Stomach (tissue), 4 donors: ENCODE results near the gene MAP2K2.

Source experiments
- EP300 ChIP-seq: sonication (generic); formaldehyde crosslinking; IDR thresholded peaks from one replicate; pipeline ENCODE4 v1.6.1; 2017; ENCODE audit warnings: antibody characterized with exemption
- POLR2A ChIP-seq, 4 donors: fragments of 450-650 bp; IDR thresholded peaks; one replicate each; pipeline ENCODE4 v1.6.1; 2016; ENCODE audit warnings: antibody characterized with exemption in 4 of 4, control low read depth in 2 of 4, mild to moderate bottlenecking in 1 of 4, moderate library complexity in 1 of 4
- TF ChIP-seq, protein P1 (sequence below), 7 experiments: fragments of 450-650 bp in 4 of 7; fragments of 200-600 bp in 3 of 7; sonication (generic) in 3 of 7; IDR thresholded peaks; one replicate each; pipeline ENCODE4 v1.5.1; 2016 to 2019; ENCODE audit warnings: antibody characterized with exemption in 7 of 7, control low read depth in 2 of 7, mild to moderate bottlenecking in 1 of 7

DNA sequence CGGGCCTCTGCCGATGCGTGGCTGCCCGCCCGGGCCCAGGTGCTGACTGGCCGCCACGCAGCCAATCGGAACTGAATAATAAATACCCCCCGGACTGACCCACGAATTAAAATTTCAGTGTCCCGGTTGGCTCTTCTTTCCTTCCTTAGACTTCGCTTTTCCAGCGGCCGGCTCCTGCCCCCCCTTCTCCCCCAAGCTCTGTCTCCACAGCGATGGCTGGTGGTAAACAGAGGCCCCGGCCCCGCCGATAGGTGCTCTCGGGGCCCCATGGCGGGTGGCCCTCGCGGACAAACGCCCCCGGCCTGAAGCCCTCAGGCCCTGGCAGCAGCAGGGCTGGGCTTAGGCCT, 59.8 kb downstream of the MAP2K2 start:
- TF ChIP-seq, protein P1, sequence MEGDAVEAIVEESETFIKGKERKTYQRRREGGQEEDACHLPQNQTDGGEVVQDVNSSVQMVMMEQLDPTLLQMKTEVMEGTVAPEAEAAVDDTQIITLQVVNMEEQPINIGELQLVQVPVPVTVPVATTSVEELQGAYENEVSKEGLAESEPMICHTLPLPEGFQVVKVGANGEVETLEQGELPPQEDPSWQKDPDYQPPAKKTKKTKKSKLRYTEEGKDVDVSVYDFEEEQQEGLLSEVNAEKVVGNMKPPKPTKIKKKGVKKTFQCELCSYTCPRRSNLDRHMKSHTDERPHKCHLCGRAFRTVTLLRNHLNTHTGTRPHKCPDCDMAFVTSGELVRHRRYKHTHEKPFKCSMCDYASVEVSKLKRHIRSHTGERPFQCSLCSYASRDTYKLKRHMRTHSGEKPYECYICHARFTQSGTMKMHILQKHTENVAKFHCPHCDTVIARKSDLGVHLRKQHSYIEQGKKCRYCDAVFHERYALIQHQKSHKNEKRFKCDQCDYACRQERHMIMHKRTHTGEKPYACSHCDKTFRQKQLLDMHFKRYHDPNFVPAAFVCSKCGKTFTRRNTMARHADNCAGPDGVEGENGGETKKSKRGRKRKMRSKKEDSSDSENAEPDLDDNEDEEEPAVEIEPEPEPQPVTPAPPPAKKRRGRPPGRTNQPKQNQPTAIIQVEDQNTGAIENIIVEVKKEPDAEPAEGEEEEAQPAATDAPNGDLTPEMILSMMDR (IDR thresholded peaks at IDR 0.05), result no peak
- TF ChIP-seq EP300 (no peak), POLR2A (IDR thresholded peaks at IDR 0.05) (no peak)
